Camera-type eye (tissue), 1 donor: ENCODE results near the gene BCAM. TPM values are rescaled to one million over a fixed set of nuclear protein-coding genes. Genes with fewer than 3 reads are reported as not detected.

Experiments
- total RNA-seq: library from RNA; depleted of rRNA; stranded (reverse); fragments of >200 nt; gene quantifications from one replicate; pipeline ENCODE4 v1.2.3, GENCODE V29; 2014

BCAM gene
- total RNA-seq = 80.4 TPM

GRCh38 chr19:44808463-44809371 is at the start of gene BCAM:
Gene BCAM, plus strand, starts transcription at chr19:44809103. Its CDS starts 22 bp downstream, at chr19:44809125.

GRCh38 chr19:44777715-44778347 is 31.1 kb upstream of the BCAM start, which contains the start of gene CBLC:
Gene CBLC, plus strand, starts transcription at chr19:44777890. Its CDS starts 42 bp downstream, at chr19:44777932.

DNA sequence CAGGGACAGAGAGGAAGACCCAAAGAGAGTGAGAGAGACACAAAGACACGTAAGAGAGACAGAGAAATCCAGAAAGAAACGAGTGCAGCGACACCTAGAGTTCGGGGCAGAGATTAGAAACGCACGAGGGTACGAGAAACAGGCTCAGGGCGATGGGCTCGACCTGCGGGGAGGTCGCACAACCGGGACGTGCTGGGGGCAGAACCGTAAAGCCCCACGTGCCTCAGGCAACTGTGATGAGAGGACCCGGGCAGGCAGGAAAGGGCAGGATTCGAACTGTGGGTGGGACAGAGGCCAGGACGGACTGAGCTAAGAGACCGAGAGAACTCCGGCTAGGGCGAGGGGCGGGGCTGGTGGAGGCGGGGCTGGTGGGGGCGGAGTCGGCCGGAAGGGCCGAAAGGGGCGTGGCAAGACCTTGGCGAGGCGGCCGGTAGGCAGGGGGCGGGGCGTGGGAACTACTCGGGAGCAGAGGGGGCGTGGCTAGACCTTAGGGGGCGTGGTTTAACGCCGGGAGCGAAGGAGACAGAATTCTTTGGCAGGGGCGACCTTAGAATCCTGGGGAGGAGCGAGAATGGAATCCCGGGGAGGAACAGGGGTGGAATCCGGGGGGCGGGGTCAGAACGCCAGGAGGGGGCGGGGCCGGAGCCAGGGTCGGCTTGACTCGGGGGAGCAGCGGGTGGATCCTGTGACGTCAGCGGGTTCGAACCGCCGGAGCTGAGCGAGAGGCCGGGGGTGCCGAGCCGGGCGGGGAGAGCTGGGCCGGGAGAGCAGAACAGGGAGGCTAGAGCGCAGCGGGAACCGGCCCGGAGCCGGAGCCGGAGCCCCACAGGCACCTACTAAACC is 36.9 kb downstream of the BCAM start, which contains the start of gene NECTIN2:
Gene NECTIN2, plus strand, starts transcription at position 686 of the 843 bp plus-strand sequence. CDS start 229 bp downstream, outside the sequence.

Other genes starting within 250 kb of the BCAM start
- gene IGSF23, start 195.5 kb upstream of the BCAM start, total RNA-seq = not detected
- 32.1 TPM for gene PVR, start 165.2 kb upstream of the BCAM start, total RNA-seq
- gene CEACAM19, start 137.6 kb upstream of the BCAM start, total RNA-seq = 3.4 TPM
- gene CEACAM16, start 110.0 kb upstream of the BCAM start, total RNA-seq = not detected
- gene BCL3, start 60.4 kb upstream of the BCAM start, total RNA-seq = 2.9 TPM
- 1.1 TPM for gene CBLC, start 31.2 kb upstream of the BCAM start, total RNA-seq
- 67.2 TPM for gene NECTIN2, start 37.2 kb downstream of the BCAM start, total RNA-seq
- gene TOMM40, start 82.2 kb downstream of the BCAM start, total RNA-seq = 29.9 TPM
- 168 TPM for gene APOE, start 96.7 kb downstream of the BCAM start, total RNA-seq
- gene APOC1, start 105.5 kb downstream of the BCAM start, total RNA-seq = 7.1 TPM
- not detected for gene APOC4, start 133.1 kb downstream of the BCAM start, total RNA-seq
- not detected for gene APOC2, start 136.9 kb downstream of the BCAM start, total RNA-seq
- 44.4 TPM for gene CLPTM1, start 146.3 kb downstream of the BCAM start, total RNA-seq
- gene RELB, start 192.4 kb downstream of the BCAM start, total RNA-seq = 3.6 TPM
- gene CLASRP, start 229.9 kb downstream of the BCAM start, total RNA-seq = 79.8 TPM